HEK293 (cell line): ENCODE measurements around the gene POLR3GL.
A peak's percentile ranks its signal among the peaks of the same experiment; 100 is the strongest.

ENCODE experiments used
- CTCF ChIA-PET: fragments of 350-600 bp; formaldehyde crosslinking; extraction: SDS; loops from one replicate; lab custom pipeline; 2021; ENCODE audit warnings: antibody characterized with exemption; lab: Yijun Ruan, JAX
- POLR2A ChIA-PET: fragments of 300-600 bp; formaldehyde crosslinking; extraction: SDS; loops from one replicate; lab custom pipeline; 2020; ENCODE audit warnings: antibody characterized with exemption, inconsistent platforms; lab: Yijun Ruan, JAX
- H3K27ac ChIP-seq: fragments of 200-500 bp; sonication (Bioruptor generic); 2 replicates; pipeline ENCODE4 v1.5.1; 2014; ENCODE audit warnings: low read depth, low read length, control low read depth, inconsistent platforms; ENCODE audit errors: extremely low read depth
- H3K36me3 ChIP-seq, 2 experiments: fragments of 200-500 bp in 1 of 2; sonication (Bioruptor generic) in 1 of 2; 1 replicate in 1 of 2; 2 replicates in 1 of 2; pipeline ENCODE4 v1.5.1; 2014 to 2017; ENCODE audit warnings: inconsistent platforms in 2 of 2, low read length in 2 of 2; ENCODE audit not compliant: control insufficient read depth in 2 of 2, insufficient read depth in 1 of 2
- H3K4me1 ChIP-seq: fragments of 200-500 bp; sonication (Bioruptor generic); 2 replicates; pipeline ENCODE4 v1.5.1; 2014; ENCODE audit warnings: mild to moderate bottlenecking, low read length, inconsistent platforms; ENCODE audit not compliant: control insufficient read depth, insufficient read depth
- H3K4me3 ChIP-seq: 2 replicates; pipeline ENCODE4 v1.5.1; 2011; ENCODE audit warnings: low read depth, mild to moderate bottlenecking, control low read depth, low read length, moderate library complexity
- H3K9me3 ChIP-seq: fragments of 200-500 bp; sonication (Bioruptor generic); 2 replicates; pipeline ENCODE4 v1.5.1; 2014; ENCODE audit warnings: low read depth, low read length, inconsistent platforms; ENCODE audit not compliant: control insufficient read depth, insufficient read depth
- BCL11A ChIP-seq: fragments of 450-650 bp; formaldehyde crosslinking; IDR thresholded peaks from 2 replicates; pipeline ENCODE4 v1.5.1; 2016; ENCODE audit warnings: low read depth, missing biosample characterization, missing genetic modification characterization
- PATZ1 ChIP-seq: fragments of 450-650 bp; formaldehyde crosslinking; IDR thresholded peaks from 2 replicates; pipeline ENCODE4 v1.5.1; 2016; ENCODE audit warnings: missing biosample characterization, missing genetic modification characterization
- PBX3 ChIP-seq: sonication (generic); formaldehyde crosslinking; IDR thresholded peaks from 2 replicates; pipeline ENCODE4 v1.8.1; 2022; ENCODE audit warnings: mild to moderate bottlenecking, moderate library complexity, missing genetic modification reagents
- SALL2 ChIP-seq: fragments of 450-650 bp; formaldehyde crosslinking; IDR thresholded peaks from 2 replicates; pipeline ENCODE4 v1.5.0; 2017; ENCODE audit warnings: missing biosample characterization, mild to moderate bottlenecking, missing genetic modification characterization, borderline replicate concordance
- ZBTB11 ChIP-seq: fragments of 450-650 bp; formaldehyde crosslinking; conservative IDR thresholded peaks from 2 replicates; pipeline ENCODE4 v1.5.1; 2016; ENCODE audit warnings: low read depth, missing biosample characterization, missing genetic modification characterization
- ZBTB26 ChIP-seq: fragments of 450-650 bp; formaldehyde crosslinking; optimal IDR thresholded peaks from 2 replicates; pipeline ENCODE3; 2016; ENCODE audit warnings: missing biosample characterization, mild to moderate bottlenecking, missing genetic modification characterization
- ZEB2 ChIP-seq: fragments of 450-650 bp; formaldehyde crosslinking; IDR thresholded peaks from 2 replicates; pipeline ENCODE4 v1.5.1; 2016; ENCODE audit warnings: missing biosample characterization, missing genetic modification characterization
- ZFHX2 ChIP-seq: fragments of 450-650 bp; formaldehyde crosslinking; conservative IDR thresholded peaks from 2 replicates; pipeline ENCODE4 v1.5.1; 2016; ENCODE audit warnings: missing biosample characterization, missing genetic modification characterization
- ZNF335 ChIP-seq: fragments of 450-650 bp; formaldehyde crosslinking; conservative IDR thresholded peaks from 2 replicates; pipeline ENCODE4 v1.5.1; 2016; ENCODE audit warnings: missing biosample characterization, missing genetic modification characterization
- ZNF513 ChIP-seq: fragments of 450-650 bp; IDR thresholded peaks from 2 replicates; pipeline ENCODE4 v1.5.1; 2018; ENCODE audit warnings: missing biosample characterization, missing genetic modification characterization
- ZNF530 ChIP-seq: fragments of 450-650 bp; formaldehyde crosslinking; IDR thresholded peaks from 2 replicates; pipeline ENCODE4 v1.5.1; 2016; ENCODE audit warnings: low read depth, missing biosample characterization, missing genetic modification characterization
- ZNF558 ChIP-seq: fragments of 450-650 bp; formaldehyde crosslinking; IDR thresholded peaks from 2 replicates; pipeline ENCODE4 v1.5.1; 2016; ENCODE audit warnings: missing biosample characterization, missing genetic modification characterization
- ZNF596 ChIP-seq: fragments of 450-650 bp; IDR thresholded peaks from 2 replicates; pipeline ENCODE4 v1.5.0; 2018; ENCODE audit warnings: missing biosample characterization, mild to moderate bottlenecking, missing genetic modification characterization, moderate library complexity
- ZNF610 ChIP-seq: fragments of 450-650 bp; formaldehyde crosslinking; IDR thresholded peaks from 2 replicates; pipeline ENCODE4 v1.5.1; 2016; ENCODE audit warnings: missing biosample characterization, missing genetic modification characterization, borderline replicate concordance
- ZNF777 ChIP-seq: fragments of 450-650 bp; formaldehyde crosslinking; IDR thresholded peaks from 2 replicates; pipeline ENCODE4 v1.5.1; 2017; ENCODE audit warnings: missing biosample characterization, missing genetic modification characterization, borderline replicate concordance
- ZSCAN23 ChIP-seq: fragments of 450-650 bp; formaldehyde crosslinking; IDR thresholded peaks from 2 replicates; pipeline ENCODE4 v1.5.1; 2016; ENCODE audit warnings: missing biosample characterization, missing genetic modification characterization
- ZSCAN4 ChIP-seq: fragments of 450-650 bp; formaldehyde crosslinking; IDR thresholded peaks from 2 replicates; pipeline ENCODE4 v1.5.1; 2017; ENCODE audit warnings: missing biosample characterization, missing genetic modification characterization

The POLR3GL gene

GRCh38 chr1:145978854-145979745, 14.6 kb downstream of the POLR3GL start (continued):
- TF ChIP-seq ZBTB11 (tag by site-specific recombination) (peak; percentile 72), PBX3 (CRISPR knock-in tag) (no peak), ZNF610 (tag by site-specific recombination) (no peak)

- TF ChIP-seq ZFHX2 (tag by site-specific recombination) (no peak), ZNF335 (tag by site-specific recombination) (peak; percentile 38; the same call in 1 of the 2 replicates), ZEB2 (tag by site-specific recombination) (0 out of 2 replicates have a peak, but pooled peaks have one; percentile 14)
- Histone ChIP-seq H3K36me3 (no peaks in the 10 kb centered on the region), H3K4me1 (peaks cover 6% of the 10 kb centered on the region), H3K4me3 (no peak overlapping the region), H3K27ac (peak overlapping the region; percentile 43), H3K9me3 (no peaks in the 10 kb centered on the region)
- ChIA-PET CTCF (interaction anchor here (0.6 to 6.8 kb wide), 13 partner anchors 11 to 135 kb away, joined by 3 to 227 read pairs (median 5); partner anchors contain the start of genes ANKRD34A, LIX1L, NUDT17 and POLR3GL), POLR2A (interaction anchor here (0.9 to 3.7 kb wide), 13 partner anchors 8 to 121 kb away, joined by 3 to 30 read pairs (median 5); partner anchors contain the start of genes ANKRD34A, LIX1L, PEX11B and PIAS3)
Measured at GRCh38 chr1:145979746-145980456, 15.4 kb downstream of the POLR3GL start.

GRCh38 chr1:145980457-145980994, 16.0 kb downstream of the POLR3GL start:
- POLR2A ChIA-PET: interaction anchor here (1.0 to 3.7 kb wide), 7 partner anchors 7 to 53 kb away, joined by 3 to 30 read pairs (median 11); partner anchors contain the start of genes ANKRD34A, LIX1L, POLR3GL and RBM8A
- CTCF ChIA-PET: interaction anchor here (1.0 to 6.8 kb wide), 5 partner anchors 14 to 89 kb away, joined by 3 to 227 read pairs (median 56); partner anchors contain the start of genes RBM8A and TXNIP
- Histone ChIP-seq H3K4me1 (peaks cover 6% of the 10 kb centered on the region), H3K27ac (no peak overlapping the region), H3K4me3 (no peak overlapping the region), H3K36me3 (no peaks in the 10 kb centered on the region), H3K9me3 (no peaks in the 10 kb centered on the region)
- TF ChIP-seq ZSCAN23 (tag by site-specific recombination) (no peak), BCL11A (tag by site-specific recombination) (no peak), ZSCAN4 (tag by site-specific recombination) (no peak), ZNF596 (tag by site-specific recombination) (no peak), ZNF558 (no peak), ZNF530 (tag by site-specific recombination) (no peak), ZNF777 (tag by site-specific recombination) (no peak), ZNF513 (tag by site-specific recombination) (no peak), SALL2 (tag by site-specific recombination) (no peak), ZBTB26 (no peak), PATZ1 (tag by site-specific recombination) (no peak)
